HepG2 (cell line): ENCODE measurements around the gene SKIDA1. TPM values are rescaled to one million over a fixed set of nuclear protein-coding genes. Genes with fewer than 3 reads are reported as not detected.

Experiments
- ATAC-seq: fragments of 200-7000 bp; cut with Tn5 transposase; 3 replicates; pipeline ENCODE4 v1.9.1; 2020; ENCODE audit warnings: mild to moderate bottlenecking, moderate library complexity
- BruUV-seq: library from RNA; stranded (reverse); fragments of 400-500 nt; replicated peaks from 2 replicates; lab custom pipeline; 2021; lab: Mats Ljungman, UMichigan
- CTCF ChIA-PET: fragments of 300-600 bp; formaldehyde crosslinking; extraction: SDS; loops from one replicate; lab custom pipeline; 2021; ENCODE audit warnings: low total read pairs, inconsistent platforms, low intra/inter-chr PET ratio; lab: Yijun Ruan, JAX
- POLR2A ChIA-PET: fragments of 350-600 bp; sonication (Branson Sonifier 250); formaldehyde crosslinking; loops from one replicate; lab custom pipeline; 2020; ENCODE audit warnings: antibody characterized with exemption, inconsistent platforms; lab: Yijun Ruan, JAX
- DNase-seq: peaks from one replicate; pipeline ENCODE4 v3.0.0-alpha.2; 2015; ENCODE audit warnings: low spot score
- FAIRE-seq: peaks from 3 replicates; lab custom pipeline; 2011; peaks lifted over from hg19 to GRCh38; lab: Jason Lieb, UNC
- H2AFZ ChIP-seq: one replicate; pipeline ENCODE4 v1.6.1; 2011; ENCODE audit warnings: low read length, inconsistent platforms
- H3K27ac ChIP-seq: fragments of 300-600 bp; 3 replicates; pipeline ENCODE4 v1.8.0; 2011; ENCODE audit warnings: mixed run types, mild to moderate bottlenecking, mixed read lengths, low read length, inconsistent platforms; ENCODE audit not compliant: insufficient read depth; ENCODE audit errors: extremely low read length
- H3K27me3 ChIP-seq, 2 experiments: fragments of 200-600 bp in 1 of 2; 2 replicates in 1 of 2; 3 replicates in 1 of 2; pipeline versions ENCODE4 v1.6.0 to v1.8.0; 2011; ENCODE audit warnings: low read length in 2 of 2, mild to moderate bottlenecking in 2 of 2, moderate library complexity in 2 of 2, inconsistent platforms in 1 of 2; ENCODE audit not compliant: insufficient read depth in 2 of 2, control insufficient read depth in 1 of 2
- H3K36me3 ChIP-seq, 2 experiments: fragments of 200-600 bp in 1 of 2; replicated peaks in 1 of 2; 2 replicates in 1 of 2; 3 replicates in 1 of 2; pipeline versions ENCODE4 v1.5.1 to v1.8.0; 2011; ENCODE audit warnings: low read length in 2 of 2, inconsistent platforms in 1 of 2; ENCODE audit not compliant: insufficient read depth in 2 of 2, control insufficient read depth in 1 of 2
- H3K4me1 ChIP-seq: 2 replicates; pipeline ENCODE4 v1.5.1; 2012; ENCODE audit warnings: low read length, inconsistent platforms; ENCODE audit not compliant: insufficient read depth
- H3K4me2 ChIP-seq: 2 replicates; pipeline ENCODE4 v1.6.0; 2011; ENCODE audit warnings: low read depth, low read length, inconsistent platforms
- H3K4me3 ChIP-seq, 3 experiments: fragments of 200-600 bp in 1 of 3; sonication (generic), shearing (Covaris generic) in 1 of 3; replicated peaks in 1 of 3; 2 replicates each; pipeline ENCODE4 v1.5.1; 2011 to 2016; ENCODE audit warnings: low read length in 3 of 3, inconsistent platforms in 2 of 3, low read depth in 2 of 3, mild to moderate bottlenecking in 2 of 3, control low read depth in 1 of 3, mixed read lengths in 1 of 3; ENCODE audit not compliant: insufficient read depth in 1 of 3
- H3K79me2 ChIP-seq: one replicate; pipeline ENCODE4 v1.6.1; 2011; ENCODE audit warnings: low read length, inconsistent platforms; ENCODE audit not compliant: insufficient read depth
- H3K9ac ChIP-seq: 2 replicates; pipeline ENCODE4 v1.6.0; 2011; ENCODE audit warnings: mild to moderate bottlenecking, low read depth, low read length, inconsistent platforms; ENCODE audit not compliant: insufficient read depth
- H3K9me3 ChIP-seq: 2 replicates; pipeline ENCODE4 v1.5.1; 2012; ENCODE audit warnings: mild to moderate bottlenecking, low read length
- H4K20me1 ChIP-seq: 2 replicates; pipeline ENCODE4 v1.6.0; 2011; ENCODE audit warnings: inconsistent platforms, mild to moderate bottlenecking, low read length, moderate library complexity; ENCODE audit not compliant: insufficient read depth
- AGO1 ChIP-seq: fragments of 200-400 bp; formaldehyde crosslinking; IDR thresholded peaks from 2 replicates; pipeline ENCODE4 v1.6.1; 2017; ENCODE audit warnings: mild to moderate bottlenecking, low read depth, low read length, moderate library complexity; ENCODE audit not compliant: poor library complexity, severe bottlenecking
- DNMT1 ChIP-seq: sonication (generic); formaldehyde crosslinking; IDR thresholded peaks from 2 replicates; pipeline ENCODE4 v1.5.1; 2020; ENCODE audit warnings: mild to moderate bottlenecking, missing genetic modification reagents
- DPF2 ChIP-seq: sonication (generic); formaldehyde crosslinking; IDR thresholded peaks from 2 replicates; pipeline ENCODE4 v1.4.0; 2020; ENCODE audit warnings: mild to moderate bottlenecking, low read depth, missing genetic modification reagents, borderline replicate concordance
- ELF4 ChIP-seq: sonication (generic); formaldehyde crosslinking; IDR thresholded peaks from 2 replicates; pipeline ENCODE4 v1.5.0; 2020; ENCODE audit warnings: missing genetic modification reagents, mild to moderate bottlenecking, moderate library complexity, borderline replicate concordance
- EP300 ChIP-seq, 3 experiments: sonication (generic) in 1 of 3; formaldehyde crosslinking in 1 of 3; IDR thresholded peaks; 2 replicates each; pipeline versions ENCODE4 v1.5.1 to v1.6.1; 2011 to 2020; ENCODE audit warnings: low read depth in 2 of 3, low read length in 2 of 3, borderline replicate concordance in 1 of 3, improper control_type of control experiment in 1 of 3, mild to moderate bottlenecking in 1 of 3, missing genetic modification reagents in 1 of 3, moderate library complexity in 1 of 3
- HBP1 ChIP-seq: IDR thresholded peaks from 2 replicates; pipeline ENCODE4 v1.6.1; 2016; ENCODE audit warnings: low read depth, control low read depth
- KAT8 ChIP-seq: IDR thresholded peaks from 2 replicates; pipeline ENCODE4 v1.6.1; 2016; ENCODE audit warnings: missing genetic modification reagents, missing compliant biosample characterization
- MED1 ChIP-seq: sonication (generic); formaldehyde crosslinking; IDR thresholded peaks from 2 replicates; pipeline ENCODE4 v1.4.0; 2020; ENCODE audit warnings: missing genetic modification reagents
- NFYB ChIP-seq: sonication (generic); formaldehyde crosslinking; IDR thresholded peaks from 2 replicates; pipeline ENCODE4 v1.4.0; 2020; ENCODE audit warnings: missing genetic modification reagents
- NR2F6 ChIP-seq, 2 experiments: IDR thresholded peaks; 2 replicates each; pipeline ENCODE4 v1.6.1; 2016; ENCODE audit warnings: antibody characterized with exemption in 1 of 2, mild to moderate bottlenecking in 1 of 2
- RFX1 ChIP-seq: fragments of 450-650 bp; IDR thresholded peaks from 2 replicates; pipeline ENCODE4 v1.6.1; 2017
- SATB2 ChIP-seq: sonication (generic); formaldehyde crosslinking; IDR thresholded peaks from 2 replicates; pipeline ENCODE4 v1.5.0; 2020; ENCODE audit warnings: missing genetic modification reagents
- SRY ChIP-seq: sonication (generic); formaldehyde crosslinking; IDR thresholded peaks from 2 replicates; pipeline ENCODE4 v1.8.0; 2022; ENCODE audit warnings: mild to moderate bottlenecking, missing genetic modification reagents
- TFDP2 ChIP-seq: sonication (generic); formaldehyde crosslinking; IDR thresholded peaks from 2 replicates; pipeline ENCODE4 v1.4.0; 2020; ENCODE audit warnings: missing genetic modification reagents
- ZBTB33 ChIP-seq: sonication (generic); formaldehyde crosslinking; IDR thresholded peaks from 2 replicates; pipeline ENCODE4 v1.4.0; 2020; ENCODE audit warnings: missing genetic modification reagents
- ZC3H13 ChIP-seq: sonication (generic); formaldehyde crosslinking; IDR thresholded peaks from 2 replicates; pipeline ENCODE4 v1.8.1; 2023; ENCODE audit warnings: mild to moderate bottlenecking, missing genetic modification reagents, moderate library complexity
- ZFP36L1 ChIP-seq: sonication (generic); formaldehyde crosslinking; IDR thresholded peaks from 2 replicates; pipeline ENCODE4 v1.8.0; 2022; ENCODE audit warnings: mild to moderate bottlenecking, missing genetic modification reagents, moderate library complexity
- ZNF124 ChIP-seq: sonication (generic); formaldehyde crosslinking; IDR thresholded peaks from 2 replicates; pipeline ENCODE4 v1.4.0; 2020; ENCODE audit warnings: missing genetic modification reagents
- ZNF335 ChIP-seq: sonication (generic); formaldehyde crosslinking; IDR thresholded peaks from 2 replicates; pipeline ENCODE4 v1.4.0; 2020; ENCODE audit warnings: missing genetic modification reagents
- ZNF460 ChIP-seq: sonication (generic); formaldehyde crosslinking; IDR thresholded peaks from 2 replicates; pipeline ENCODE4 v1.5.1; 2020; ENCODE audit warnings: missing genetic modification reagents, mild to moderate bottlenecking, borderline replicate concordance
- ZNF557 ChIP-seq: sonication (generic); formaldehyde crosslinking; IDR thresholded peaks from 2 replicates; pipeline ENCODE4 v1.4.0; 2020; ENCODE audit warnings: missing genetic modification reagents
- WGBS: methylation state at CpG from one replicate; pipeline ENCODE4 v1.1.6; 2017; ENCODE audit warnings: low lambda C conversion rate; 5-methylcytosine and 5-hydroxymethylcytosine counted together
- in situ Hi-C: cut with HindIII; loops from 2 replicates; pipeline ENCODE4 v1.10.0; 2017; ENCODE audit warnings: low pct_unique_long_range_greater_than_20kb; ENCODE audit not compliant: extremely low pct_ligation_motif_present
- intact Hi-C: fragments of 100-400 bp; cut with micrococcal nuclease; formaldehyde crosslinking; loops from one replicate; pipeline ENCODE4 v1.10.0; 2022; ENCODE audit not compliant: unreplicated experiment
- polyA plus RNA-seq, 8 experiments: library from polyadenylated mRNA; depleted of rRNA in 3 of 8; stranded (reverse) in 7 of 8; unstranded in 1 of 8; fragments of >200 nt; fragmentation: Illumina TruSeq in 4 of 8; extraction: Trizol in 4 of 8; gene quantifications; 2 replicates each; pipeline versions ENCODE4 v1.2.1 to v1.2.3, GENCODE V29; 2011 to 2016; ENCODE audit warnings: low read depth in 4 of 8, missing spikeins in 1 of 8, mixed read lengths in 1 of 8; ENCODE audit not compliant: insufficient read depth in 1 of 8
- total RNA-seq, 5 experiments: library from RNA; depleted of rRNA; stranded (reverse); fragments of >200 nt; fragmentation: Illumina TruSeq; extraction: Trizol; gene quantifications; 2 replicates each; pipeline ENCODE4 v1.2.3, GENCODE V29; 2016; ENCODE audit warnings: low read depth in 1 of 5

SKIDA1 gene
- total and polyA plus RNA-seq, 2 of the 13 experiments (the other 11 are each of a cell fraction or from before 2014, with no cell fraction given) = 0.73 to 1.5 TPM

GRCh38 chr10:21505711-21506278 lies 19.7 kb downstream of the SKIDA1 start:
- ChIA-PET CTCF (interaction anchor here (1.5 kb wide), 1 partner anchor 10 kb away, joined by 4 read pairs; no protein-coding TSS in a partner anchor), POLR2A (interaction anchor here (0.6 to 3.1 kb wide), 12 partner anchors 10 to 86 kb away, joined by 3 to 129 read pairs (median 4); partner anchors contain the start of gene SKIDA1)
- no peaks in the 10 kb centered on the region for H3K79me2 ChIP-seq
- H3K36me3 ChIP-seq = no peaks in the 10 kb centered on the region
- no peaks in the 10 kb centered on the region for H3K27me3 ChIP-seq
- H3K4me2 ChIP-seq = peak overlapping the region; percentile 68
- peak; percentile 98 for FAIRE-seq
- no TSS peak for BruUV-seq
- H3K4me1 ChIP-seq = peaks cover 95% of the 10 kb centered on the region
- H3K9me3 ChIP-seq = no peaks in the 10 kb centered on the region
- 1% methylated on average over 4 of the region's 4 CpGs for WGBS
- peak; percentile 91 for DNase-seq
- no peaks in the 10 kb centered on the region for H4K20me1 ChIP-seq
- in situ Hi-C loops (loop anchor here (25.0 kb wide), 1 partner anchor 807 kb away; the partner anchor contains the start of genes BMI1 and COMMD3), intact Hi-C loops (no loop called here)
- H3K27ac ChIP-seq = peak overlapping the region; percentile 58
- H3K9ac ChIP-seq = no peak overlapping the region
- H2AFZ ChIP-seq = no peak overlapping the region
- H3K4me3 ChIP-seq = peak overlapping the region in 2 of 3 experiments; percentile 18 to 41; a peak in 3 of 6 replicates
- peak; percentile 85 for ATAC-seq
- TF ChIP-seq ZBTB33 (peak; percentile 82), ELF4 (CRISPR knock-in tag) (peak; percentile 18; the same call in 1 of the 2 replicates), HBP1 (CRISPR knock-in tag) (peak; percentile 83; the same call in 1 of the 2 replicates), SATB2 (CRISPR knock-in tag) (no peak), ZNF460 (CRISPR knock-in tag) (peak; percentile 72; the same call in 1 of the 2 replicates), EP300 (IDR thresholded peaks at IDR 0.05; ENCODE audit: low read depth in 2 of 2, low read length in 2 of 2) (peak; percentile 87 to 99), EP300 (CRISPR knock-in tag; IDR thresholded peaks at IDR 0.05; ENCODE audit: borderline replicate concordance) (peak; percentile 93), ZNF124 (CRISPR knock-in tag) (peak; percentile 99), KAT8 (CRISPR knock-in tag) (peak; percentile 90), DNMT1 (CRISPR knock-in tag) (no peak), ZNF335 (peak; percentile 88), ZC3H13 (CRISPR knock-in tag) (peak; percentile 80), ZFP36L1 (no peak), SRY (CRISPR knock-in tag) (no peak), RFX1 (no peak), ZNF557 (no peak; the same call in 1 of the 2 replicates), TFDP2 (CRISPR knock-in tag) (peak; percentile 73), MED1 (CRISPR knock-in tag) (peak; percentile 96), NR2F6 (IDR thresholded peaks at IDR 0.05) (peak; percentile 94), NR2F6 (CRISPR knock-in tag; IDR thresholded peaks at IDR 0.05) (peak; percentile 95), AGO1 (no peak), DPF2 (CRISPR knock-in tag) (peak; percentile 99), NFYB (0 out of 2 replicates have a peak, but pooled peaks have one; percentile 16)
